HCT116 (cell line): Measurements from ENCODE around the gene TCF15. TPM values are rescaled to one million over a fixed set of nuclear protein-coding genes. Genes with fewer than 3 reads are reported as not detected.

Source experiments
- ATAC-seq: fragments of 200-7000 bp; cut with Tn5 transposase; 2 replicates; pipeline ENCODE4 v1.9.1; 2020; ENCODE audit warnings: mild to moderate bottlenecking, moderate library complexity
- BruUV-seq: library from RNA; stranded (reverse); fragments of 400-500 nt; replicated peaks from 2 replicates; lab custom pipeline; 2021; lab: Mats Ljungman, UMichigan
- CTCF ChIA-PET: fragments of 300-600 bp; sonication (Branson Sonifier 250); formaldehyde crosslinking; loops from one replicate; lab custom pipeline; 2021; ENCODE audit warnings: antibody characterized with exemption; lab: Charles Lee
- POLR2A ChIA-PET: fragments of 300-600, 350-600 bp; sonication (Branson Sonifier 250); formaldehyde crosslinking; loops from one replicate; lab custom pipeline; 2021; ENCODE audit warnings: antibody characterized with exemption; lab: Charles Lee
- RAD21 ChIA-PET, 2 experiments: fragments of 300-600 bp; sonication (Branson Sonifier 250); formaldehyde crosslinking; loops; one replicate each; lab custom pipeline; 2023; ENCODE audit warnings: low total read pairs in 2 of 2; ENCODE audit not compliant: uncharacterized antibody in 2 of 2, unreplicated experiment in 2 of 2, low non-redundant PET in 1 of 2; lab: Charles Lee
- DNase-seq: peaks from one replicate; pipeline ENCODE4 v3.0.0-alpha.2; 2010; ENCODE audit warnings: low read depth, low spot score
- H2AFZ ChIP-seq: fragments of 200-600 bp; shearing (Covaris generic), sonication (generic); 2 replicates; pipeline ENCODE4 v1.6.1; 2017; ENCODE audit warnings: low read depth, mixed run types, mixed read lengths, antibody characterized with exemption, low read length; ENCODE audit not compliant: poor library complexity, severe bottlenecking
- H3K27ac ChIP-seq: 2 replicates; pipeline ENCODE4 v1.5.1; 2012; ENCODE audit warnings: low read depth, low read length
- H3K27me3 ChIP-seq: fragments of 200-600 bp; sonication (generic); 2 replicates; pipeline ENCODE4 v1.6.1; 2016; ENCODE audit warnings: mixed run types, low read length, mixed read lengths; ENCODE audit not compliant: insufficient read depth
- H3K36me3 ChIP-seq, 2 experiments: fragments of 200-500 bp in 1 of 2; fragments of 200-600 bp in 1 of 2; sonication (Bioruptor generic) in 1 of 2; sonication (generic) in 1 of 2; 2 replicates each; pipeline versions ENCODE4 v1.5.1 to v1.6.1; 2014 to 2016; ENCODE audit warnings: low read length in 2 of 2, inconsistent platforms in 1 of 2, mixed read lengths in 1 of 2, mixed run types in 1 of 2; ENCODE audit not compliant: insufficient read depth in 2 of 2, control insufficient read depth in 1 of 2
- H3K4me1 ChIP-seq, 2 experiments: fragments of 200-600 bp in 1 of 2; sonication (generic) in 1 of 2; 2 replicates each; pipeline versions ENCODE4 v1.5.1 to v1.6.1; 2012 to 2017; ENCODE audit warnings: low read length in 2 of 2, inconsistent platforms in 1 of 2, mild to moderate bottlenecking in 1 of 2, mixed read lengths in 1 of 2, mixed run types in 1 of 2, moderate library complexity in 1 of 2; ENCODE audit not compliant: insufficient read depth in 2 of 2, control insufficient read depth in 1 of 2
- H3K4me2 ChIP-seq: fragments of 200-600 bp; sonication (generic); 2 replicates; pipeline ENCODE4 v1.6.1; 2017; ENCODE audit warnings: mixed run types, low read length, mixed read lengths
- H3K4me3 ChIP-seq, 2 experiments: fragments of 200-600 bp in 1 of 2; sonication (generic) in 1 of 2; replicated peaks in 1 of 2; 2 replicates each; pipeline ENCODE4 v1.5.1; 2011 to 2016; ENCODE audit warnings: low read length in 2 of 2, control low read depth in 1 of 2, low read depth in 1 of 2, mild to moderate bottlenecking in 1 of 2, mixed read lengths in 1 of 2, mixed run types in 1 of 2
- H3K79me2 ChIP-seq: fragments of 200-600 bp; sonication (generic); 2 replicates; pipeline ENCODE4 v1.6.1; 2017; ENCODE audit warnings: mild to moderate bottlenecking, mixed run types, low read length, moderate library complexity, mixed read lengths; ENCODE audit not compliant: insufficient read depth
- H3K9ac ChIP-seq: fragments of 200-600 bp; sonication (generic); 2 replicates; pipeline ENCODE4 v1.6.1; 2016; ENCODE audit warnings: low read length, mixed read lengths
- H3K9me2 ChIP-seq: fragments of 200-600 bp; sonication (generic), shearing (Covaris generic); 2 replicates; pipeline ENCODE4 v1.6.1; 2017; ENCODE audit warnings: mixed run types, mild to moderate bottlenecking, moderate library complexity; ENCODE audit not compliant: insufficient read depth
- H3K9me3 ChIP-seq, 2 experiments: fragments of 200-500 bp in 1 of 2; fragments of 200-600 bp in 1 of 2; sonication (Bioruptor generic) in 1 of 2; sonication (generic) in 1 of 2; 2 replicates each; pipeline ENCODE4 v1.6.1; 2014 to 2017; ENCODE audit warnings: low read length in 2 of 2, mixed read lengths in 2 of 2, inconsistent platforms in 1 of 2, low read depth in 1 of 2, mild to moderate bottlenecking in 1 of 2, mixed run types in 1 of 2, moderate library complexity in 1 of 2; ENCODE audit not compliant: control insufficient read depth in 1 of 2, insufficient read depth in 1 of 2
- H4K20me1 ChIP-seq: fragments of 200-600 bp; sonication (generic), shearing (Covaris generic); 2 replicates; pipeline ENCODE4 v1.6.1; 2017; ENCODE audit warnings: mixed run types, mild to moderate bottlenecking, moderate library complexity; ENCODE audit not compliant: insufficient read depth
- EZH2 ChIP-seq: fragments of 200-600 bp; sonication (generic); IDR thresholded peaks from 2 replicates; pipeline ENCODE4 v1.6.1; 2017; ENCODE audit warnings: antibody characterized with exemption, mixed run types
- EZH2phosphoT487 ChIP-seq: fragments of 200-600 bp; IDR thresholded peaks from 2 replicates; pipeline ENCODE4 v1.6.1; 2018; ENCODE audit warnings: antibody characterized with exemption, borderline replicate concordance
- FOSL1 ChIP-seq: IDR thresholded peaks from 2 replicates; pipeline ENCODE4 v1.6.1; 2012; ENCODE audit warnings: low read depth
- JUND ChIP-seq: IDR thresholded peaks from 2 replicates; pipeline ENCODE4 v1.6.1; 2012
- POLR2A ChIP-seq: IDR thresholded peaks from 2 replicates; pipeline ENCODE4 v1.7.0; 2011; ENCODE audit warnings: borderline replicate concordance; ENCODE audit not compliant: insufficient read depth, insufficient read length; ENCODE audit errors: extremely low read depth
- POLR2AphosphoS5 ChIP-seq: IDR thresholded peaks from 2 replicates; pipeline ENCODE4 v1.6.1; 2011; ENCODE audit warnings: mild to moderate bottlenecking, low read depth, low read length, moderate library complexity
- SP1 ChIP-seq: IDR thresholded peaks from 2 replicates; pipeline ENCODE4 v1.6.1; 2012; ENCODE audit warnings: low read depth
- SRF ChIP-seq: IDR thresholded peaks from 2 replicates; pipeline ENCODE4 v1.6.1; 2012; ENCODE audit warnings: low read depth
- TCF7L2 ChIP-seq: IDR thresholded peaks from 2 replicates; pipeline ENCODE4 v1.7.0; 2011; ENCODE audit warnings: borderline replicate concordance, inconsistent platforms; ENCODE audit not compliant: insufficient read depth, insufficient read length; ENCODE audit errors: extremely low read depth
- ZFX ChIP-seq: fragments of 450-650 bp; IDR thresholded peaks from 2 replicates; pipeline ENCODE4 v1.6.1; 2017
- intact Hi-C: fragments of 100-400 bp; cut with micrococcal nuclease; formaldehyde crosslinking; loops from 2 replicates; pipeline ENCODE4 v1.10.0; 2022
- total RNA-seq: library from RNA; stranded (reverse); gene quantifications from one replicate; pipeline ENCODE4 v1.2.1, GENCODE V29; 2021; ENCODE audit not compliant: unreplicated experiment
- TF ChIP-seq, protein P1 (sequence below), 3 experiments: fragments of 200-600 bp in 1 of 3; sonication (generic) in 1 of 3; IDR thresholded peaks in 2 of 3; conservative IDR thresholded peaks in 1 of 3; 2 replicates each; pipeline ENCODE4 v1.5.1; 2012 to 2017; ENCODE audit warnings: low read depth in 2 of 3, low read length in 2 of 3, antibody characterized with exemption in 1 of 3, borderline replicate concordance in 1 of 3, control low read depth in 1 of 3, mild to moderate bottlenecking in 1 of 3, mixed read lengths in 1 of 3, mixed run types in 1 of 3, moderate library complexity in 1 of 3; ENCODE audit not compliant: insufficient read depth in 1 of 3

TCF15 gene
- total RNA-seq, 1 experiment from 2014 or later, result not detected

DNA sequence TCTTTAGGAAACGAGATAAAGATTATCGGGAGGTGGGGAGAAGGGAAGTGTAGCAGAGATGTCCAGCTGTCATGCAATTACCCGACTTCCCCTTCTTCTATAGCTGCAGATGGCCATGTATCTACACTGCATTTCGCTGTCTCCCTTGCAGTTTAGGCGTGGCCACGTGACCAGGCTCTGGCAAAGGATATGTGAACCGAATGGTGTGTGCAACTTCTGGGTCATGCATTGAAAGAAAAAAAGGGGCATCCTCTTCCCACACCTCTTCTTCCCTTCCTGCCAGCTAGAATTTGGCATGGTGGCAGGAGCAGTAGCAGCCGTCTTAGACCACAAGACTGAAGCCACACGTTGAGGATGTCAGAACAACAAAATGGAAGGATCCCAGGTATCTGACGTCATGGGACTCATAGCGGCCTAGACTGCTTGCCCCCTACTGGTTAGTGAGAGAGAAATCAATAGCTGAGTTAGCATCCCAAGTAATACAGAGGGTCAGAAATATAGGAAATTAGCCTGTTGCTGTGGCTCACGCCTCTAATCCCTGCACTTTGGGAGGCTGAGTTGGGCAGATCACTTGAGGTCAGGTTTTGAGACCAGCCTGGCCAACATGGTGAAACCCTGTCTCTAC, 32.8 kb downstream of the TCF15 start (continued):
- no peak for TF ChIP-seq SRF
- no peak for TF ChIP-seq SP1
- peak; percentile 36 for TF ChIP-seq POLR2A
- TF ChIP-seq POLR2AphosphoS5, result 0 out of 2 replicates have a peak, but pooled peaks have one; percentile 20

DNA sequence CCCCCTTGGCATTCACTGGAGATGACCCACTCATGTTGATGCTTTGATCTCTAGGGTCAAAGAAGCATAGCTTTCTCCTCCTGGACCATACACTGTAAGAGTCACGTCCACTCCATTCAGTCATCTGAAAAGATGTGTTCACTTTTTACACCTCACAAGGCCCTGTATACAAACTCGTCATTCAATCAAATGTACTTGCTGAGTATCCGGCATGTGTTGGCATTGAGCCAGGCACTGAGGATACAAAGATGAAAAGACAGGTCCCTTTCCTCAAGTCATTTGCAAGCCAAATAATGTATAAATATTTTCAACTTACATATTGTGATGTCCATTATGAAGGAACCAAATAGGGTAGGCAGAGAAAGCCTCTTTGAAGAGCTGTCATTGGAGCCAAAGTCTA, 34.0 kb downstream of the TCF15 start:
- CTCF ChIA-PET, result interaction anchor here (1.6 kb wide), 1 partner anchor 91 kb away, joined by 5 read pairs; no protein-coding TSS in a partner anchor
- H3K4me1 ChIP-seq, result peaks cover 4 to 18% of the 10 kb centered on the region in 2 experiments; a peak in 3 of 4 replicates
- POLR2A ChIA-PET, result no interaction called here
- no peak overlapping the region for H2AFZ ChIP-seq
- H3K79me2 ChIP-seq, result no peaks in the 10 kb centered on the region
- TF ChIP-seq JUND (no peak), EZH2 (no peak), POLR2A (no peak), TCF7L2 (no peak), ZFX (no peak), EZH2phosphoT487 (no peak), FOSL1 (no peak)
- TF ChIP-seq, protein P1, sequence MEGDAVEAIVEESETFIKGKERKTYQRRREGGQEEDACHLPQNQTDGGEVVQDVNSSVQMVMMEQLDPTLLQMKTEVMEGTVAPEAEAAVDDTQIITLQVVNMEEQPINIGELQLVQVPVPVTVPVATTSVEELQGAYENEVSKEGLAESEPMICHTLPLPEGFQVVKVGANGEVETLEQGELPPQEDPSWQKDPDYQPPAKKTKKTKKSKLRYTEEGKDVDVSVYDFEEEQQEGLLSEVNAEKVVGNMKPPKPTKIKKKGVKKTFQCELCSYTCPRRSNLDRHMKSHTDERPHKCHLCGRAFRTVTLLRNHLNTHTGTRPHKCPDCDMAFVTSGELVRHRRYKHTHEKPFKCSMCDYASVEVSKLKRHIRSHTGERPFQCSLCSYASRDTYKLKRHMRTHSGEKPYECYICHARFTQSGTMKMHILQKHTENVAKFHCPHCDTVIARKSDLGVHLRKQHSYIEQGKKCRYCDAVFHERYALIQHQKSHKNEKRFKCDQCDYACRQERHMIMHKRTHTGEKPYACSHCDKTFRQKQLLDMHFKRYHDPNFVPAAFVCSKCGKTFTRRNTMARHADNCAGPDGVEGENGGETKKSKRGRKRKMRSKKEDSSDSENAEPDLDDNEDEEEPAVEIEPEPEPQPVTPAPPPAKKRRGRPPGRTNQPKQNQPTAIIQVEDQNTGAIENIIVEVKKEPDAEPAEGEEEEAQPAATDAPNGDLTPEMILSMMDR (IDR thresholded peaks at IDR 0.05 in 2 of 3, conservative IDR thresholded peaks at IDR 0.05 in 1 of 3; ENCODE audit: borderline replicate concordance in 1 of 3, insufficient read depth in 1 of 3, low read depth in 2 of 3, low read length in 2 of 3), result no peak
- BruUV-seq, result no TSS peak
- RAD21 ChIA-PET, result no interaction called here
- no peak overlapping the region for H3K4me3 ChIP-seq
- no peaks in the 10 kb centered on the region for H3K9me3 ChIP-seq
- no peak overlapping the region for H3K4me2 ChIP-seq
- H3K9ac ChIP-seq, result no peak overlapping the region
- DNase-seq, result no peak
- no peaks in the 10 kb centered on the region for H3K27me3 ChIP-seq
- intact Hi-C loops, result no loop called here
- ATAC-seq, result no peak
- H3K9me2 ChIP-seq, result no peaks in the 10 kb centered on the region
- H3K36me3 ChIP-seq, result no peaks in the 10 kb centered on the region
- no peaks in the 10 kb centered on the region for H4K20me1 ChIP-seq
- no peak overlapping the region for H3K27ac ChIP-seq
